ENCODE measurements around the gene ADGRE2. TPM values are rescaled to one million over a fixed set of nuclear protein-coding genes. Genes with fewer than 3 reads are reported as not detected.

ADGRE2 gene
- 0.46 to 1.0 TPM (median 0.80 TPM) in 5 replicates for total RNA-seq (2022; extraction: Qiagen RNA extraction)

DNA sequence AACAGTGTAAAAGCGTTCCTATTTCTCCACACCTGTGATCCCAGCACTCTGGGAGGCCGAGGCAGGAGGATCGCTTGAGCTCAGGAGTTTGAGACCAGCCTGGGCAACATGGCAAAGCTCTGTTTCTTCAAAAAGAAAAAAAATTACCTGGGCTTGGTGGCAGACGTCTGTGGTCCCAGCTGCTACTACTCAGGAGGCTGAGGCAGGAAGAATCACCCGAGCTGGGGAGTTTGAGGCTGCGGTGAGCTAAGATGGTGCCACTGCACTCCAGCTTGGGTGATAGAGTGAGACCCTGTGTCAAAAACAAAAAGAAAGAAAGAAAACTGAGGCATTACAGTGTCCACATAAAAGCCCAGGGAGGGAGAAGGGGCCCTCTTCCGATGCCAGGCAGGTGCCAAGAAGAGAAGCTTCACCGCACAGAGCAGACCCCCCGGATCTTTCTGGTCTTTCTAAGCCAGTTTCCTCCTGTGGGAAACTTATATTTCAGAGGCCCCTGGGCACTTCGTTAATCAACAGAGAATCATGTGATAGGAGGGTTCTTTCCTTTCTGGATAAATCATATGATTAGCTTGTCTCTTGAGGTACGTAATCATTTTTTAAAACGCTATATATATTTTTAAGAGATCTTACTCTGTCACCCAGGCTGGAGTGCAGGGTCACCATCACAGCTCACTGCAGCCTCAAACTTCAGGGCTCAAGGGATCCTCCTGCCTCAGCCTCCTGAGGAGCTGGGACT, at the start of gene ADGRE2:
ADGRE2 (minus strand) TSS at position 451 of the 736 bp plus-strand sequence. CDS start 1,804 bp downstream, outside the sequence.

DNA sequence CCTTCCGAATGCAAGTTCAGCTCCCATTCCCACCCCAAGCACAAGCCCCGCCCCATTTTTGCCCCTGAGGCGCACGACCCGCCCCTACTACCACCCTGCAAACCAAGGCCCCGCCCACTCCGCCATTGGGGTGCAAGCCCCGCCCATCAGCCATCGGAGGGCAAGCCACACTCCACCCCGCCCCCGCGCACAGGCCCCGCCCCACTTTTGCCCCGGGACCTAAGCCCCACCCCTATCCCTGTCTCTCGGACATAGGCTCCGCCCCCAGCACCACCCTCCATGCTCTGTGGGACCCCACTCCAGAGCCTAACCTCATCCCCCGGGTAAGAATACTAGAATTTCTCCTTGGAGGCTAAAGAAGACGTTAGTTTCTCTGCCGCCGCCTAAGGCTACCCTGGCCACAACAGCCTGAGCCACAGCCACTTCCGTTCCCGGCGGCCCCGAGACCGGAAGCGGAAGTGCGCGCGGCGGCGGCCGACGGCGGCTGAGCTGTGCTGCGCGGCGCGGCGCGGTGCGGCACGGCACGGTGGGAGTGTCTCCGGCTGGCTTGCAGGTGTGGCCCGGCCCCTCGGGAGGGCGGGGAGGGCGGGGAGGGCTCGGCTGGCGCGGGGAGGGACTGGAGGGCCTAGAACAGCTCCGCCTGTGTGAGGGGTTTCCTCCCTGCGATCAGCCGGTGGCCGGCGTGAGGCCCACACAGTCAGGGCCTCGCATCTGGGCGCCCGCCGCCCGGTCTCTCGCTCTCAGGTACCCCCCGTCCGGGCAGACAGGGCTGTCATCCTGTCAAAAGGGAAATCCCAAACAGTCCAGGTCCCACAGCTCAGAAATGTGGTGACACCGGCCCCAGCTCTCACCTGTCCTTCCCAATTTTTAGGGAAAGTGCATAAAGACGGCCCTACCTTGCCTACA, 88.5 kb downstream of the ADGRE2 start, which contains the start of gene ZNF333:
ZNF333 (plus strand) TSS at position 451 of the 906 bp plus-strand sequence. CDS start 3,444 bp downstream, outside the sequence.

Other genes with a start within 250 kb of the ADGRE2 start
- gene TECR, start 249.0 kb downstream of the ADGRE2 start, total RNA-seq (2022; extraction: Qiagen RNA extraction), result 145 to 197 TPM (median 189 TPM) in 5 replicates
- 158 to 214 TPM (median 202 TPM) in 5 replicates for gene NDUFB7, start 206.5 kb downstream of the ADGRE2 start, total RNA-seq (2022; extraction: Qiagen RNA extraction)
- gene CLEC17A, start 195.5 kb downstream of the ADGRE2 start, total RNA-seq (2022; extraction: Qiagen RNA extraction), result 0.09 TPM in 1 of 5 replicates, not detected in the others
- not detected in 5 replicates for gene ADGRE3, start 103.7 kb downstream of the ADGRE2 start, total RNA-seq (2022; extraction: Qiagen RNA extraction)
- gene ZNF333, start 88.5 kb downstream of the ADGRE2 start, total RNA-seq (2022; extraction: Qiagen RNA extraction), result 2.3 to 3.8 TPM (median 3.0 TPM) in 5 replicates
- gene OR7A5, start 56.6 kb upstream of the ADGRE2 start, total RNA-seq (2022; extraction: Qiagen RNA extraction), result not detected in 5 replicates
- gene OR7C1, start 56.6 kb upstream of the ADGRE2 start, total RNA-seq (2022; extraction: Qiagen RNA extraction), result not detected in 5 replicates
- not detected in 5 replicates for gene OR7A10, start 70.4 kb upstream of the ADGRE2 start, total RNA-seq (2022; extraction: Qiagen RNA extraction)
- not detected in 5 replicates for gene OR7A17, start 107.6 kb upstream of the ADGRE2 start, total RNA-seq (2022; extraction: Qiagen RNA extraction)
- gene OR7C2, start 162.9 kb upstream of the ADGRE2 start, total RNA-seq (2022; extraction: Qiagen RNA extraction), result not detected in 5 replicates
- not detected in 5 replicates for gene SLC1A6, start 201.3 kb upstream of the ADGRE2 start, total RNA-seq (2022; extraction: Qiagen RNA extraction)

Measured in A549 treated with CORT108297 at 1 μM for 4 hours (cell line).